Activated CD4-positive, alpha-beta T cell treated with anti-CD3 and anti-CD28 coated beads for 1 hour (primary cell): ENCODE data around the gene SACM1L.
A peak's percentile ranks its signal among the peaks of the same experiment; 100 is the strongest.
"Not testable (repeated sequence)": the region's sequence is repeated elsewhere in the genome, so short reads cannot be mapped to it uniquely, and the experiment has no call there.

Experiments used
- DNase-seq: peaks from one replicate; pipeline ENCODE4 v3.0.0-alpha.2; 2020

The SACM1L gene

DNA sequence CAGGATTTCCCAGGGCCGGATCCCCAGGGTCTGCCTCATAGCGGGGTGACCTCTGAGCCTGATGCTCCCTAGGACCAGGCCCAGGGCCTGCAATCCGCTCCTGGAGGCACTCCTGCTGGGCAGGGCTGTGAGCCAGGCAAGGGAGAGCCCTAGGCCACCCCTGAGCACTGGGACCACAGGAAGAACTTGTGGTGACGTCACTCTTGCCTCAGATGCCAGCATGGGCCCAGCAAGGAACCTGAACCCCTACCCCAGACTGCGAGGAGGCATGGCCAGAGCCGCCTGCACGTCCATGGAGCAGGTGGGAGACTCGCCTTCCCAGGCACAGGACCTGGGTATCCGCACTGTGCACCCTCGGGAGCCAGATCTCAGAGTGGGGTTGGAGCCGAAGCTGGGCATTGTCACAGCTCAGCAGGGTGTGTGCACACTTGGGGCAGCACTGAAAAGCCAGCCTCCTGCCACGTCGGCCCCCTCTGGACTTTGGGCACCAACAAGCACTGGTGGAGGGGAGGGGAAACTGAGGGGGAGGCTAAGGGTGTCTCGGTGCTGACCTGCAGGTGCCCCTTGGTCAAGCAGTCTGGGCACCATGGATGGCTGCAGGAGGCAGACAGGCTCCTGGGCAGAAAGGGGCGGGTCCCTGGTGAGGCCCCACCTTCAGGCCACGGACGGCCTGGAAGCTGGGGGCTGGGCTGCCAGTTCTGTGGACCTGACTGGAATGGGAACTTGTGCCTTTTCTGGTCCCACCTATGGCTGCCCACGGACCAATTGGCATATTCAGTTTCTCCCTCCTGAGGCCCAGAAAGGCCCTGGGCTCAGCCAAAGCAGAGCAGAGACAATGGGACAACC lies 57.8 kb downstream of the SACM1L start:
- DNase-seq: no peak

DNA sequence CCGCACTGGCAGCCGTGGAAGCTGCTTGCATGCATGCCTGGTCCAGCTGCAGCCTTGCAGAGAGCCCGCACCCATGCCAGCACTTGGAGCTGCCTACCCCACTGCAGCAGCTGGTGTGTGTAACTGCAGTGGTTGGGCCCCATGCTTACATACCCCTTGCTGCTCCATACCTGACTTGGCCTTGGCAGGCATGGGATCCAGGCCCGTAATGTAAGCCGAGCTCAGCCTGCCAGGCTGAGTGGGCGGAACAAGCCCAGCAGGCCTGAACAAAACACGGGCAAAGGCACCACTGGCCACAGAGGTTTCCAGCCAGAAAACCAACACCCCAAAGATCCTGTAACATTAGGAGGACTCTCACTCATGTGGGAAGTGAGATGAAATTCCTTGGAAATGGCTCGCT lies 58.9 kb downstream of the SACM1L start:
- DNase-seq: no peak

DNA sequence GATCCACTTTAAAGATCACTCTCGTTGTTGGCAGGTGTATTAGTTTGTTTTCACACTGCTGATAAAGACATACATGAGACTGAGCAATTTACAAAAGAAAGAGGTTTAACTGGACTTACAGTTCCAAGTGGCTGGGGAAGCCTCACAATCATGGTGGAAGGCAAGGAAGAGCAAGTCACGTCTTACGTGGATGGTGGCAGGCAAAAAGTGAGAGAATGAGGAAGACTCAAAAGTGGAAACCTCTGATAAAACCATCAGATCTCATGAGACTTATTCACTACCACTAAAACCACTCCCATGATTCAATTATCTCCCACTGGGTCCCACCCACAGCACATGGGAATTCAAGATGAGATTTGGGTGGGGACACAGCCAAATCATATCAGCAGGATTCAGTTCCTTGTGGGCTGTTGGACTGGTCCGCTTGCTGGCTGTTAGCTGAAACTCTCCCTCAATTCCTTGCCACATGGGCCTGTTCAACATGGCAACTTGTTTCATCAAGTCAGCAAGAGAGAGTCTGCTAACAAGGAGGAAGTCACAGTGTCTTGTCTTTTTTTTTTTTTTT lies 59.9 kb downstream of the SACM1L start:
- DNase-seq: not testable (repeated sequence)

DNA sequence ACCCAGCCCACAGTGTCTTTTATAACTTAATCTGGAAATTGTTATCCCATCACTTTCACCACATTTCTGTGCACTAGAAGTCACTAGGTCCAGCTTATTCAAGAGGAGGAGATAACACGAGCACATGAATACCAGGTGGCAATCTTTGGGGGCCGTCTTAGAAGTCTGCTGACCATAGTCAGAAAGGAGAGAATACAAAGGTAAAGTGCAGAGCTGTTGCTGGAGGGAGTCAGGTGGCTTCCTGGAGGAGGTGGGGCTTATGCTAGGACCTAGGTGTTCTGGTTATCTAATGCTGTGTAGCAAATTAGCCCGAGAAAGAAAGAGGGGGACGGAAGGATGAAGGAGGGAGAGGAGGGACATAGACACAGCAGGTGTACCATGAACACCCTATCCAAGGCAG lies 60.7 kb downstream of the SACM1L start:
- DNase-seq: no peak

DNA sequence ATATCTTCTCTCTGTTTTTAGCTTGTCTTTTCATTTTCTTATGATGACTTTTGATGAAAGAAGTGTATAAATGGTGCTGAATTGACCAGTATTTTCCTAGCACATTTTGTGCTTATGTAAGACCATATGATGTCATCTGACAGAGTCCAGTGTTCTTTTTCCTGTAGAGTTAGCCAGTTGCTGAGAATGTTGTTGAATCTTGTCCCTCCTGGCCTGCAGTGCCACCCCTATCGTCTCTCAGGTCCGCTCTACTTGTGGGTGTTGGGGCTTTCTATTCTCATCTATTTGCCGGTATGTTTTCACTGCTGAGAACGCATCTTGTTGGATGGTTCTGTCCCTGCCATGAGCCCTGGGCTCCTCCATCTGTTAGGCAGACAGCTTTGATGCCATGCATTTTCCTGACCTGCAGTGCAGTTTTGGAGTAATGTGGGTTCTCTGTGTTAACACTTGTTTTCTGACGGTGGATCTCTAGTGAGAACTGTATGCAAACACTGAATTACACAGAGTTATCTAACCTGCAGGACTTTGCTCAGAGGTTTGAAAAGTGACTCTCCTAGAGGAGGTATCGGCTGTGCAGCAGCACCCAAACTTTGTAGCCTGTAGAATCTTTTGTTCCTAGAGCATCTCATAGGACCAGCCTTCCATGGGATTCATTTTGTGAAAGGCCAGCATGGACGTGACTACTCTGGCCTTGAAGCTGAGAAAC lies 62.5 kb downstream of the SACM1L start:
- no peak for DNase-seq

DNA sequence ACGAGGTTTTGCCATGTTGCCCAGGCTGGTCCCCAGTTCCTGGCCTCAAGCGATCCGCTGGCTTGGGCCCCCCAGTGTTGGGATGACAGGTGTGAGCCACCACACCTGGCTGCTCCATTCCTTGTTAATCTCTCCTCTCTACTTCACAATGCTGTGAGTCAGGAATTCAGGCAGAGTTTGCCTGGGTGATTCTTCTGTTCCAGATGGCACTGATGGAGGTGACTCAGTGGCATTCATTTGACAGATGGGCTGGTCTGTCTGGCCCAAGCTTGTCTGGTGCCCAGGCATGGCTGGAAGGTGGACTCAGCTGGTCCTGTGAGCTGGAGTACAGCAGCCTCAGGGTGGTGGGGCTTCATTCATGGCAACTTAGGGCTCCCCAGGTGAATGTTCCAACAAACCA lies 63.9 kb downstream of the SACM1L start:
- DNase-seq: no peak

DNA sequence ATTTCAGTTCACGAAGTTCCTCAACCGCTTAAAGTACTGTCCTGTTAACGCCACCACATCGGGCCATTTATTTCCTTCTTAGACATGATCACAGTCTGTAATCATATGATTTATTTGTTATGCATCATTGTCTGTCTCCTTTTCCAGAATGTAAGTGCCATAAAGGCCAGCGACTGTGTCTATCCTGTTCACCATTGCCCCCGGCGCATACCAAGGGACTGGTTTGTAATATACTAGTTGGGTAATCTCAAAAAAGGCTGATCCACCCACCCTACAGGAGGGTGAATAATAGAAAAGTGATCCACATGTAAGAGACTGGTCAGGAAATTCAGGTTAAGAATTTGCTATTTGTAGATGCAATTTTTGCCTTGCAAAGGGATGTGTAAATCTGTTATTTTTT lies 65.3 kb downstream of the SACM1L start:
- no peak for DNase-seq

DNA sequence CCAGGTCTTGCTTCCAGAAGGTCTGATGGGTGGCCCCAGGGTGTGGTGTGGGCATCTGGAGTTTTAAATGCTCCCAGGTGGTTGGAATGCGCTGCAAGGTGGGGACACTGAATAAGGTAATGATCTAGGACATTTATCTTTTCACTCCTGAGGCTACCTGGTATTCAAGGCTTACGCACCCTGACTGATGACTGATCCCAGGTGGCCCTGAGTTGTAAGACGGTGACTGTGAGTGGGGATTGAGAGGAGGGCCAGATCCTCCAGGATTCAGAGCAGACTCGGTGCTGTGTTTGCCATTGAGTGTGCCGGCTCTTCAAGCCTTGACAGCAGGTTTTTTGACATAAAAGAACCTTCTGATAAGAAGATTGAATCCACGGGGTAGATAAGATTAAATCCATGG lies 66.9 kb downstream of the SACM1L start:
- no peak for DNase-seq

DNA sequence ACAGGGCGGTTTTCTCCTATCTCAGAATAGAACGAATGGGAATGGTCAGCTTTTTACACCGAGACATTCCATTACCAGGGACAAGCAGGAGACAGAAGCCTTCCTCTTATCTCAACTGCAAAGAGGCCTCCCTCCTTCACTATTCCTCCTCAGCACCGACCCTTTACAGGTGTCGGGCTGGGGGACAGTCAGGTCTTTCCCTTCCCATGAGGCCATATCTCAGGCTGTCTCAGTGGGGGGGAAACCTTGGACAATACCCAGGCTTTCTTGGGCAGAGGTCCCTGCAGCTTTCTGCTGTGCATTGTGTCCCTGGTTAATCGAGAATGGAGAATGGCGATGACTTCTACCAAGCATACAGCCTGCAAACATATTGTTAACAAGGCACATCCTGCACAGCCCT lies 67.9 kb downstream of the SACM1L start:
- not testable (repeated sequence) for DNase-seq

DNA sequence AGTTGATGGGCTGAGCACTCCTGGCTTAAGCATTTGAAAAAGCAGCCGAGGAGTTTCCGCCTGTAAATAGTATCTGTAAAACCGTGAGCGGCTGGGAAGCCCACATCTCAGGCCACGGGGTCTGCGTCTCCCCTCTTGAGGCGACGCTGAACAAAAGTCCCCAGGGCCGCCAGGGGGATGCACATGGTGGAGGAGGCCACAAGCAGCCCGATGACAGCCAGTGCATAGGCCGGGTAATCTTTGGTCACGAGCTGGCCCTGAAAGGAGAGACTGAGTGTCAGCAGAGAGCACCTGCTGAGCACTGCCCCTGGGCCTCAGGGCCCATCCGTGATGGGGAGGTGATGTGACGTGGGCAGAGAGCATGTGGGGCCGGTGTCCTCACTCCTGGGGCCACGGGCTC lies 69.7 kb downstream of the SACM1L start:
- DNase-seq: no peak

DNA sequence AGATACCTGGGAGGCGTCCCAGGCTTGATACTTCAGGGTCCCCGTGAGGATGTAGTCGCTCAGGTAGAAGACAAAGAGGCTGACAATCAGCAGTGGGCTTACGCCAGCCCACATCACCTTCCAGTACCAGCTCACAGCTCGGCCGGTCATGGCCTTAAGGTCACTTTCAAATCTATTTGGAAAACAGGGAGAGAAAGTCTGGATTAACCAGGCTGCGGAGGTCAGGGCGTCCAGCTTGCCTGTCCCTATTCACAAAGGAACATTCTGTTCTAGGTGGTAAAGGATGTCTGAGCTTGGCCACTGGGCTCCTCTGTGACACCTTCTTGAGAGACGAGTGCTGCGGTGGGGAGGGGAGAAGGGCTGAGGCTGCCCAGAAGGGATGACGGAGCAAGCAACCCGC lies 70.7 kb downstream of the SACM1L start:
- no peak for DNase-seq

DNA sequence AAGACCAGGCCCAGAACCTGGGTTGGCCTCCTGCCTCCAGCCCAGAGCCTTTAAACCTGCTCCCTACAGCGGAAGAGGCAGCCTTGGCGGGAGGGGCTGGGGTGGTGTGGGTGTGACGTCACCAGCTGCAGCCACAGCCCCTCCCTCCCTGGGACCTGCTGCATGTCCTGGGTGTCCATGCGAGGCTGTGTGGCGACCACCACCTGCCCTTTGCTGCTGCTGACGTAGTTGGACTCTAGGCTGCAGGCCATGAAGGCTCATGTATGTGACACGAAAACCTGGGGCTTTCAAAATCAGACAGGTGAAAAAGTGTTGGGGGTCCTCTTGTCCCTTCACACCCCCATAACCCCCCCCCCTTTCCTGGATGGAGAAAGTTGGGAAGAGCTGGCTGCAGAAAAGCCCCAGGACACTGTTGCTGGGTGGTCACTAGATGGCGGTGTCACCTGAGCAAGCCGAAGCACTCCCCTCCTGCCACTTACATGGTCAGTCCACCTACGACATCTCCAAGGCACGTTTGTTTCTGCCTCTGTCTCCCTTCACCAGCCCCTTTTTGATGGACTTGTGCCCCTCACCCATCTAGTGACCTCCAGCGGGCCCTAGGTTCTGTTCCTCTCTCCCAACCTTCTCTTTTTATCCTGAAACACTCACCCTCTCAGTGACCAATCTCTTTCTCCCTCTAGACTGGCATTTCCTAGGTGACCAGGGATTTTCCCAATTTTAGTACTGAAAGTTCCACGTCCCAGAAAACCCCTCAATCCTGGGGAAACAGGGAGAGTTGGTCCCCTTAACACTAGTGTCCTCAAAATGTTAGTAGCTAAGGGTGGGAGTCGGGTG lies 71.9 kb downstream of the SACM1L start:
- DNase-seq: peak; percentile 15

DNA sequence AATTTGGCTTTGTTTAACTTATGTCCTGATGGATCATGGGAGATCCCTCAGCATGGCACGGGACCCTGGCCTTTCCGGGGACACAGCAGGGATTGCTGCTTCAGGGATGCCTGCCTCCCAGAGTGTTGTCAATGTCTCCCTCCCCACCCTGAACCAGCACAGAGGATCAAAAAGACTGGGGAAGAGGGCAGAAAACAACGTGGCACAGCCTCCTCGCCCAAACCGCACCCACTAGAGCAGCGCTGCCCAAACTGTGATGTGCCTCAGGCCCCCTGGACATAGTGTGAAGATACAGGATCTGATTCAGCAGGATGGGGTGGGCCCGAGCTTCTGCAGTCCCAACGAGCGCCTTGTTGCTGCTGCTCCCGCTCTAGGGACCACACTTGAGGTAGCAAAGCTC lies 72.6 kb downstream of the SACM1L start:
- DNase-seq: no peak

DNA sequence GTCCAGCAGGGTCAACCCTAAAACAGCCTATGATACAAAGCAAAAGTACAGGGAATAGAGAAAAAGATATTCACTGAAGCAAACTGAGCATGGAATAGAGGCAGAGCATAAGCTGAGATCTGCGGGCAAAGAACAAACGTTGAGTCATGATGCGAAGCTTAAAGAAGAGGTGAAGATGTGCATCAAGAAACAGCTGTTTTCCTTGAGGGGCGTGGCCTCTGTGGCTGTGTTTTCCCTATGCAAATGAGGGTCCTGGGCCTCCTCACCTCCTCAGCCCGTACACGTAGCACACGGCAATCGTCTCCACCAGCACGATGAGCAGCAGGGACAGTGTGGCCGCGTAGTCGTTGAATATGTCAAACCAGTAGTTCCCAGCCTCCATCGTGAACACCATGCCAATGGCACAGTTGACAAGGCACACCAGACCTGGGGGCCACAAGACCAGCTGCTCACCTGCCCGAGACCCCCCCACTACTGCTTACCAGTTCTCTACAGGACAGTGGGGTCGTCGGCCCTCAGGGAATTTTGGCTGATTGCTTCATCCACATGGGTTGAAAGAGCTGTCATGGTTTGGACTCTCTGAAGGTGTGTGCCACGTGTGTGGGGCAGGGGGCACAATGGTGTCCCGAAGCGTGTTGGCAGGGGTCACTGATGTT lies 73.6 kb downstream of the SACM1L start:
- no peak for DNase-seq

DNA sequence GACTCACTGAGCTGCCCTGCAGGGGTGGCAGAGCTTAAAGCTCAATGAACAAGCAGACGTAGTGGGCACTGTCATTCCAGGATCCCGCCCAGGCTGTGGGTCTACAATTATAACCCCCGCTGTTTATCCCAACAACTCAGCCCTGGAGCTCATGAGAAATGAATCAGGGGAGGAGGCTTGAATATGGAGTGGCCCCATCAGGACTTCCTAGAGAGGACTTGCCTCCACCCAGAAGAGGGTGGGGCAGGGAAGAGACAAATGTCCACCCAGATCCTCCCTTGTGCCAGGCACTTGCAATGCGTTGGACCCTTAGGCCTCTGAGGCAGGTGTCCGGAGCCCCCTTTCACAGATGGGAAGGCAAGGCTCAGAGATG lies 74.1 kb downstream of the SACM1L start:
- DNase-seq: no peak

DNA sequence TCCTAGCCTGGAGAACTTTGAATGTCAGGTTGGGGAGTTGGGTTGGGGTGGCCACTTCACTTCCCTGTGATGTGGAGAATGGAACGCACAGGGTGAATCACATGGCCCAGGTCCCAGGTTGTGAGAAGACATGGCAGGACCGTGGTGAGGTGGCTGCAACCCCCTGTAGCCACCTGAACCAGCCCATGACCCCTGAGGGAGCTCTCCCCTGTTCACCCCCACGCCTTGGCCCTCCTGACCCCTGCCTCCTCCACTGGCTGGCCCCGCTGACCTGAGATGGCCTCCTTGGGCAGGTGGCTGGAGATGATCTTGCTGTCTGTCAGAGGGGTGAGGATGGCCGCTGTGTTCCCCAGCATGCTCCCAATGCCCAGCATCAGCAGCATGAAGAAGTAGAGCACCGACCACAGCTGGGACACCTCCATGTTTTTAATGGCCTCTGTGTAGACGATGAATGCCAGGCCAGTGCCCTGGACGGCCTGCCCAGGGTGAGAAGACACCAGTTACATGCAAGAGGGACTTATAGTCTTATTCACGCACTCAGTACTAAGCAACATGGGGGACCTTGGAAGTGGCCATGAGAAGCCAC lies 76.2 kb downstream of the SACM1L start:
- no peak for DNase-seq

DNA sequence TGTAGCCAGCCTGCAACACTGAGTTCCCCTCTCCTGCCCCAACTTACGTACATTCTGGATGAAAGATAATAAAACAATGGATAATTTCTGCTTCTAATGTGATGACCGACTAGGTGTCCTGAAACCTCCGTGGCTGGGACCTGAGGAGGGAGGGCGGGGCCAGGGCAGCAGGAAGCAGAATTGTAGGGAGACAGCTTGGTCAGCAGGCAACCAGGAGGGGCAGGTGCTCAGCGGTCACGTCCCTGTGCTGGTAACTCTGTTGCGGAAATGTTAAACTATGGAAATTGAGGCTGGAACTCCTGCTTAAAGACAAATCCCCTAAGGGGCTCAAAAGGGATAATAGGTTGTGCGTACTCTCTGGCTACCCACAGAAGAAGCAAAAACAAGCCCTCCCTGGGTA lies 76.8 kb downstream of the SACM1L start:
- no peak for DNase-seq

DNA sequence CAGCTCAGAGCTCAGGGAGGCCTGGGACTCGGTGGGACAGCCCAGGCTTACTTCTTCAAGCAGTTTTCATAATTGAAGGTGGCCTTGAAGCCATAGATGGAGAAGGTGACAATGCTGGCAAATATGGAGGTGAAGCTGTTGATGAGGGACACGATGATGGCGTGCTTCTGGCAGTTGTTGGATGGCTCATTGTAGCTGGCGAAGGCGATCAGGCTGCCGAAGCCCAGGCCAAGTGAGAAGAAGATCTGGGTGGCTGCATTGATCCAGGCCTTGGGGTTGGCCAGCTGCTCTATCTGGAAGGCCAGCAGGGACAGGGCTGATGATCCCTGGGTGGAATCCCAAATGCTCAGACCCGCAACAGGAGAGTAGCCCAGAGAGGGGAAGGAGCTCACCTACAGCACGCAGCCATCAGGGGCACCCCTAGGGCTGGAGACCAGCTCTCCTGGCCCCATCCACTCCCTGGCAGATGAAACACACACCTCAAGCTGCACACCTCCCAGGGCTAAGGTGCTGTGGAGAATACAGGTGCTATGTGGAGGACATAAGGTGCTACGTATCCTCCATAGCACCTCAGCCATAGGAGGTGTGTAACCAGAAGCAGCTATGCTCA lies 82.1 kb downstream of the SACM1L start:
- DNase-seq: no peak

DNA sequence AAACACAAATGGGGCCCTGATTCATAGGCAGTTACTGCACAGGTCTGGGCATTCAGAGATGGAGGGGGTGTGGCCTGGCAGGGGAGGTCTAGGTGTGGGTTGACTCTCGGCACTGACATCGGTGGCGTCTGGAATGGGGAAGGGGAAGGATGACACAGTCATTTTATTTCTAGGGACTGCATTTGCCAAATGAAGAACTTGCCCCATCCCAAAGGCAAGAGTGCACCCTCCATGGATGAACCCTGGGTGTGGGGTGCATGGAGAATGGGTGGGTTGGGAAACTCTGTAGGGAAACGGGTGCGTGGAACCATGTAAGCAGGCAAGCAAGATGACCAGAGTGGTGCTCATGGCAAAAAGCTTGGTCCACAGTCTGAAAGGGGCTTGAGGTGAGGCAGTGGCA lies 82.6 kb downstream of the SACM1L start:
- no peak for DNase-seq

DNA sequence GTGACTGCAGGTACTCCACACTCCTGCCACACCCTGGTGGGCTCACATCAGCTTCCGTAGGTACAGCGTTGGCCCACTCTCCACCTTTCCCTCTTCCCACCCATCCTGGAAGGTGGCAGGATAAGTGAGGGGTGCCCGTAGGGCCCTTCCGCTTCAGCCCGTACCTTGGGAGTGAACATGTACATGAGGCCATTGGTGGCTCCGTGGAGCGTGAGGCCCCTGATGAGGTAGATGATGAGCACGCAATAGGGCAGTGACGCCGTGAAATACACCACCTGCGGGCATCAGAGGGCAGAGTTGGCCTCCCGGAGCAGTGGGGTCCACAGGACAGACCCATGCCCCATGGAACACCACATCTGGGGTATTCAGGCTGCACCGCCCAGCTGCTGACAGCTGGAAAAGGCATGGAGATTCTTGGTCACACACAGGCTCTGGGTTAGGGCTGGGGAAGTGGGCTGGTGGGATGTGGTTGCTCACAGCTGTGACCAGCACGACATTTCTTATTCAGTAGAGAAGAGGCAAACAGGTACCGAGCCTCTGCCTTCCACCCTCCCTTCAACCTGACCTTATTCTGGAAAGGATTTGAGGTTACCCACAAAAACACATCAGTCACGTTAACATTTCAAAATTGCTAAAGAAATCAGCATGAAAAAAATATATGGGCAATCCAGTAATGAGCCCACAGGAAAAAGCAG lies 83.3 kb downstream of the SACM1L start:
- DNase-seq: no peak

DNA sequence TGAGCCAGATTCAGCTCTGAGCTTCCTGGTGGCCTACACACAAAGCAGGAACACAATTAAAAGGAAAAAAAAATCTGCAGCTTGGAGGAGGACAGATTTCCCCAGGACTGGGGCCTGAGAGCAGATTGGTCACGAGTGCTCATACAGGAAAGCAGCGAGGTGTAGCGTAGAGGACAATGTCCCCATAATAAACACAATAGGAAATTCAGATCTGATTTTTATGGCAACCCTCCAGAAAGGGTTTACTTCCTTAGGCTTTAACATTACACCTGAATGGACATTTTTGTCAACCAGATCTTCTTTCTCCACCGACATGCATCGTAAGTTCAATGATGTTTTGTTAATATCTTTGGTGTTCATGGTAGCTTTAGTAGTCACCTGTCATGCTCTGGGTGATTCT lies 83.9 kb downstream of the SACM1L start:
- no peak for DNase-seq
